Measurements from ENCODE around the gene MARCHF10. TPM values are rescaled to one million over a fixed set of nuclear protein-coding genes. Genes with fewer than 3 reads are reported as not detected.

Gene MARCHF10
- total and polyA plus RNA-seq, 2 donors (not counting 3 experiments of a cell fraction or from before 2014, with no cell fraction given): 0.11 TPM; not detected in 1

GRCh38 chr17:62753562-62753961 is 54.6 kb downstream of the MARCHF10 start:
- intact Hi-C loops (cut with micrococcal nuclease): no loop called here
- FAIRE-seq (no peak), DNase-seq (ENCODE audit: low read depth, low spot score) (no peak)
- Histone ChIP-seq H3K4me1 (ENCODE audit: control insufficient read depth, extremely low read depth, insufficient read depth, low read length) (no peaks in the 10 kb centered on the region), H3K4me3 (replicated peaks in 1 of 3; ENCODE audit: insufficient read depth in 1 of 3, low read depth in 1 of 3, low read length in 3 of 3) (no peak overlapping the region), H4K20me1 (replicated peaks; ENCODE audit: control insufficient read depth, extremely low read depth, insufficient read depth, low read length) (no peaks in the 10 kb centered on the region), H2AFZ (ENCODE audit: low read depth, low read length) (no peak overlapping the region), H3K9me1 (replicated peaks; ENCODE audit: control insufficient read depth, extremely low read depth, insufficient read depth, low read length) (no peaks in the 10 kb centered on the region), H3K27me3 (ENCODE audit: control insufficient read depth in 2 of 2, insufficient read depth in 2 of 2, low read length in 2 of 2) (no peaks in the 10 kb centered on the region), H3K27ac (ENCODE audit: insufficient read depth, low read depth, low read length) (no peak overlapping the region), H3K36me3 (ENCODE audit: control insufficient read depth in 2 of 2, extremely low read depth in 1 of 2, insufficient read depth in 2 of 2, low read length in 2 of 2) (no peaks in the 10 kb centered on the region), H3K79me2 (ENCODE audit: control insufficient read depth, insufficient read depth, low read length) (no peaks in the 10 kb centered on the region), H3K9me3 (replicated peaks; ENCODE audit: control insufficient read depth, insufficient read depth, low read length) (no peaks in the 10 kb centered on the region), H3K4me2 (ENCODE audit: insufficient read depth, low read length) (no peak overlapping the region), H3K9ac (replicated peaks; ENCODE audit: extremely low read depth, insufficient read depth, low read length) (no peak overlapping the region)
- dilution Hi-C loops (cut with MboI; ENCODE audit: extremely low pct_ligation_motif_present, low sequenced_read_pairs): no loop called here
- BruUV-seq (replicated peaks): no TSS peak
- no peak for TF ChIP-seq MYC (IDR thresholded peaks at IDR 0.05; ENCODE audit: low read depth, low read length)
- TF ChIP-seq EZH2 (IDR thresholded peaks at IDR 0.05; ENCODE audit: borderline replicate concordance, low read depth, low read length, severe bottlenecking): no peak
- ChIA-PET CTCF (no interaction called here), POLR2A (no interaction called here)

DNA sequence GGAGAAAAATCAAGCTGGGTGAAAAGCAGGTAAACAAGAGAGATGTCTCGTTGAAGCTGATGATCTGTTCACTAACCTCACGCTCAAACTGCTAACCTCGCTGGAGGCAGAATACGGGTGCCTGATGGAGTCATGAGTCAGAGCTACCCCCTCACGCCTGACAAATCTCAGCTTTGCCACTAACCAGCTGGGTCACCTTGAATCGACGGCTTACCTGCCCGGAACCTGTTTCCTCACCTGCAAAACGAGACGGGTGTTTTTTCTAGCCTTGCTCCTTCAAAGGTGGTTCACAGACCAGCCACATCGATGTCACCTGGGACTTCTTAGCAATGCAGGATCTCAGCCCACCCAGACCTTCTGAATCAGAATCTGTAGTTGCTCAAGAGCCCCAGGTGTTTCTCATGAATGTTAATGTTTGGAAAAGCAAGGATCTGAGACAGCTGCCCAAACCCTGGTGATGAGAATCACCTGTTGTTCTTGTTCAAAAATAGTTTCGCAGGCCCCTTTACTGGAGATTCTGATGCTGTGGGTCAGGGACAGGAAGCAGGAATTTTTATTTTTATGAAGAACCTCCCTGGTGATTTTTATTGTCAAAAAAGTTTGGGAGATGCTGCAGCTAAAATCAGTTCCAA is 56.9 kb downstream of the MARCHF10 start:
- CTCF ChIA-PET: no interaction called here
- Histone ChIP-seq H2AFZ (ENCODE audit: low read depth, low read length) (no peak overlapping the region), H3K9me3 (replicated peaks; ENCODE audit: control insufficient read depth, insufficient read depth, low read length) (no peaks in the 10 kb centered on the region), H3K36me3 (ENCODE audit: control insufficient read depth in 2 of 2, extremely low read depth in 1 of 2, insufficient read depth in 2 of 2, low read length in 2 of 2) (no peaks in the 10 kb centered on the region), H3K27ac (ENCODE audit: insufficient read depth, low read depth, low read length) (no peak overlapping the region), H3K4me1 (ENCODE audit: control insufficient read depth, extremely low read depth, insufficient read depth, low read length) (no peaks in the 10 kb centered on the region), H3K4me3 (replicated peaks in 1 of 3; ENCODE audit: insufficient read depth in 1 of 3, low read depth in 1 of 3, low read length in 3 of 3) (no peak overlapping the region), H3K9ac (replicated peaks; ENCODE audit: extremely low read depth, insufficient read depth, low read length) (no peak overlapping the region), H3K79me2 (ENCODE audit: control insufficient read depth, insufficient read depth, low read length) (no peaks in the 10 kb centered on the region), H4K20me1 (replicated peaks; ENCODE audit: control insufficient read depth, extremely low read depth, insufficient read depth, low read length) (no peaks in the 10 kb centered on the region), H3K9me1 (replicated peaks; ENCODE audit: control insufficient read depth, extremely low read depth, insufficient read depth, low read length) (no peaks in the 10 kb centered on the region), H3K27me3 (ENCODE audit: control insufficient read depth in 2 of 2, insufficient read depth in 2 of 2, low read length in 2 of 2) (peaks cover 0 to 2% of the 10 kb centered on the region in 2 experiments), H3K4me2 (ENCODE audit: insufficient read depth, low read length) (no peak overlapping the region)
- no TSS peak for BruUV-seq (replicated peaks)
- no peak for TF ChIP-seq MYC (IDR thresholded peaks at IDR 0.05; ENCODE audit: low read depth, low read length)
- no peak for TF ChIP-seq EZH2 (IDR thresholded peaks at IDR 0.05; ENCODE audit: borderline replicate concordance, low read depth, low read length, severe bottlenecking)
- no peak for TF ChIP-seq JUN (IDR thresholded peaks at IDR 0.05; ENCODE audit: borderline replicate concordance, insufficient read depth, insufficient read length, low read depth)
- intact Hi-C loops (cut with micrococcal nuclease): no loop called here
- DNase-seq (ENCODE audit: low read depth, low spot score): no peak
- dilution Hi-C loops (cut with MboI; ENCODE audit: extremely low pct_ligation_motif_present, low sequenced_read_pairs): no loop called here
- POLR2A ChIA-PET: no interaction called here
- no peak for FAIRE-seq
